Measurements from ENCODE around the gene FMOD.

FMOD gene

GRCh38 chr1:203349166-203349565 lies 1.8 kb downstream of the FMOD start:
- Histone ChIP-seq H3K27me3 (replicated peaks in 2 of 5; ENCODE audit: control insufficient read depth in 4 of 5, insufficient read depth in 5 of 5, low read length in 4 of 5) (peaks cover 0 to 12% (median 0%) of the 10 kb centered on the region in 5 experiments), H3K9me3 (ENCODE audit: control extremely low read depth in 1 of 5, control insufficient read depth in 4 of 5, insufficient read depth in 2 of 5, low read depth in 1 of 5, low read length in 4 of 5) (no peaks in the 10 kb centered on the region), H3K4me3 (ENCODE audit: control insufficient read depth in 1 of 7, extremely low read depth in 1 of 7, insufficient read depth in 4 of 7, low read depth in 2 of 7, low read length in 6 of 7) (no peak overlapping the region), H3K36me3 (ENCODE audit: control insufficient read depth in 4 of 4, insufficient read depth in 4 of 4, low read length in 3 of 4) (no peaks in the 10 kb centered on the region), H3K27ac (ENCODE audit: insufficient read depth in 1 of 2, low read depth in 1 of 2, low read length in 2 of 2, poor library complexity in 1 of 2, severe bottlenecking in 2 of 2) (no peak overlapping the region), H3K4me1 (ENCODE audit: control extremely low read depth in 1 of 4, control insufficient read depth in 4 of 4, insufficient read depth in 4 of 4, low read length in 3 of 4) (peaks cover 0 to 8% (median 0%) of the 10 kb centered on the region in 4 experiments)
- CTCF ChIA-PET: interaction anchor here (0.6 to 8.5 kb wide), 4 partner anchors 8 to 139 kb away, joined by 3 to 83 read pairs (median 4); no protein-coding TSS in a partner anchor
- WGBS (ENCODE audit: insufficient coverage): no CpG with 5 or more reads among the region's 1 CpG
- no peak for DNase-seq
- POLR2A ChIA-PET: no interaction called here

GRCh38 chr1:203346769-203347102 lies 4.2 kb downstream of the FMOD start:
- WGBS (ENCODE audit: insufficient coverage): 100% methylated on average over 2 of the region's 3 CpGs
- CTCF ChIA-PET: interaction anchor here (0.7 to 16.6 kb wide), 7 partner anchors 9 to 140 kb away, joined by 3 to 322 read pairs (median 13); no protein-coding TSS in a partner anchor
- no peak for DNase-seq
- Histone ChIP-seq H3K4me1 (ENCODE audit: control extremely low read depth in 1 of 4, control insufficient read depth in 4 of 4, insufficient read depth in 4 of 4, low read length in 3 of 4) (peaks cover 0 to 8% (median 2%) of the 10 kb centered on the region in 4 experiments), H3K4me3 (ENCODE audit: control insufficient read depth in 1 of 7, extremely low read depth in 1 of 7, insufficient read depth in 4 of 7, low read depth in 2 of 7, low read length in 6 of 7) (no peak overlapping the region), H3K36me3 (ENCODE audit: control insufficient read depth in 4 of 4, insufficient read depth in 4 of 4, low read length in 3 of 4) (no peaks in the 10 kb centered on the region), H3K9me3 (ENCODE audit: control extremely low read depth in 1 of 5, control insufficient read depth in 4 of 5, insufficient read depth in 2 of 5, low read depth in 1 of 5, low read length in 4 of 5) (no peaks in the 10 kb centered on the region), H3K27ac (ENCODE audit: insufficient read depth in 1 of 2, low read depth in 1 of 2, low read length in 2 of 2, poor library complexity in 1 of 2, severe bottlenecking in 2 of 2) (no peak overlapping the region), H3K27me3 (replicated peaks in 2 of 5; ENCODE audit: control insufficient read depth in 4 of 5, insufficient read depth in 5 of 5, low read length in 4 of 5) (peaks cover 0 to 10% (median 0%) of the 10 kb centered on the region in 5 experiments)
- POLR2A ChIA-PET: no interaction called here

GRCh38 chr1:203346060-203346768 lies 4.7 kb downstream of the FMOD start:
- Histone ChIP-seq H3K9me3 (ENCODE audit: control extremely low read depth in 1 of 5, control insufficient read depth in 4 of 5, insufficient read depth in 2 of 5, low read depth in 1 of 5, low read length in 4 of 5) (no peaks in the 10 kb centered on the region), H3K36me3 (ENCODE audit: control insufficient read depth in 4 of 4, insufficient read depth in 4 of 4, low read length in 3 of 4) (no peaks in the 10 kb centered on the region), H3K4me1 (ENCODE audit: control extremely low read depth in 1 of 4, control insufficient read depth in 4 of 4, insufficient read depth in 4 of 4, low read length in 3 of 4) (peaks cover 0 to 5% (median 2%) of the 10 kb centered on the region in 4 experiments), H3K27ac (ENCODE audit: insufficient read depth in 1 of 2, low read depth in 1 of 2, low read length in 2 of 2, poor library complexity in 1 of 2, severe bottlenecking in 2 of 2) (no peak overlapping the region), H3K27me3 (replicated peaks in 2 of 5; ENCODE audit: control insufficient read depth in 4 of 5, insufficient read depth in 5 of 5, low read length in 4 of 5) (peaks cover 0 to 11% (median 2%) of the 10 kb centered on the region in 5 experiments), H3K4me3 (ENCODE audit: control insufficient read depth in 1 of 7, extremely low read depth in 1 of 7, insufficient read depth in 4 of 7, low read depth in 2 of 7, low read length in 6 of 7) (no peak overlapping the region)
- no peak for DNase-seq
- CTCF ChIA-PET: interaction anchor here (0.6 to 16.6 kb wide), 8 partner anchors 8 to 232 kb away, joined by 3 to 322 read pairs (median 9); no protein-coding TSS in a partner anchor
- POLR2A ChIA-PET: no interaction called here
- 94% methylated on average over 6 of the region's 7 CpGs for WGBS (ENCODE audit: insufficient coverage)

- Histone ChIP-seq H3K27me3 (replicated peaks in 2 of 5; ENCODE audit: control insufficient read depth in 4 of 5, insufficient read depth in 5 of 5, low read length in 4 of 5) (peaks cover 0 to 22% (median 10%) of the 10 kb centered on the region in 5 experiments), H3K27ac (ENCODE audit: insufficient read depth in 1 of 2, low read depth in 1 of 2, low read length in 2 of 2, poor library complexity in 1 of 2, severe bottlenecking in 2 of 2) (no peak overlapping the region), H3K4me3 (ENCODE audit: control insufficient read depth in 1 of 7, extremely low read depth in 1 of 7, insufficient read depth in 4 of 7, low read depth in 2 of 7, low read length in 6 of 7) (no peak overlapping the region), H3K4me1 (ENCODE audit: control extremely low read depth in 1 of 4, control insufficient read depth in 4 of 4, insufficient read depth in 4 of 4, low read length in 3 of 4) (peaks cover 0 to 5% (median 0%) of the 10 kb centered on the region in 4 experiments), H3K9me3 (ENCODE audit: control extremely low read depth in 1 of 5, control insufficient read depth in 4 of 5, insufficient read depth in 2 of 5, low read depth in 1 of 5, low read length in 4 of 5) (no peaks in the 10 kb centered on the region), H3K36me3 (ENCODE audit: control insufficient read depth in 4 of 4, insufficient read depth in 4 of 4, low read length in 3 of 4) (no peaks in the 10 kb centered on the region)
- 96% methylated on average over 7 of the region's 9 CpGs for WGBS (ENCODE audit: insufficient coverage)
- CTCF ChIA-PET: interaction anchor here (1.0 to 16.6 kb wide), 14 partner anchors 9 to 358 kb away, joined by 3 to 322 read pairs (median 13); partner anchors contain the start of genes BTG2 and FMOD
- POLR2A ChIA-PET: no interaction called here
- no peak for DNase-seq
Measured at GRCh38 chr1:203343956-203344754, 6.8 kb downstream of the FMOD start.

- ChIA-PET POLR2A (interaction anchor here (0.6 kb wide), 1 partner anchor 191 kb away, joined by 7 read pairs; no protein-coding TSS in a partner anchor), CTCF (interaction anchor here (0.8 to 16.6 kb wide), 15 partner anchors 9 to 360 kb away, joined by 3 to 322 read pairs (median 17); partner anchors contain the start of genes BTG2, FMOD and OPTC)
- WGBS (ENCODE audit: insufficient coverage): 49% methylated on average over 22 of the region's 23 CpGs
Measured at GRCh38 chr1:203342192-203342940, 8.6 kb downstream of the FMOD start.

GRCh38 chr1:203340112-203340790 lies 10.7 kb downstream of the FMOD start:
- no peaks in the 10 kb centered on the region for H3K9me3 ChIP-seq (ENCODE audit: control extremely low read depth in 1 of 5, control insufficient read depth in 4 of 5, insufficient read depth in 2 of 5, low read depth in 1 of 5, low read length in 4 of 5)
- H3K27ac ChIP-seq (ENCODE audit: insufficient read depth in 1 of 2, low read depth in 1 of 2, low read length in 2 of 2, poor library complexity in 1 of 2, severe bottlenecking in 2 of 2): no peak overlapping the region
- POLR2A ChIA-PET: interaction anchor here (0.7 to 1.2 kb wide), 3 partner anchors 31 to 147 kb away, joined by 3 to 6 read pairs (median 4); no protein-coding TSS in a partner anchor
- H3K4me3 ChIP-seq (ENCODE audit: control insufficient read depth in 1 of 7, extremely low read depth in 1 of 7, insufficient read depth in 4 of 7, low read depth in 2 of 7, low read length in 6 of 7): no peak overlapping the region
- peaks cover 0 to 22% (median 10%) of the 10 kb centered on the region in 5 experiments for H3K27me3 ChIP-seq (replicated peaks in 2 of 5; ENCODE audit: control insufficient read depth in 4 of 5, insufficient read depth in 5 of 5, low read length in 4 of 5)
- DNase-seq: peak; percentile 78 to 84 (median 82)
- no peaks in the 10 kb centered on the region for H3K36me3 ChIP-seq (ENCODE audit: control insufficient read depth in 4 of 4, insufficient read depth in 4 of 4, low read length in 3 of 4)
- WGBS (ENCODE audit: insufficient coverage): 70% methylated on average over 3 of the region's 7 CpGs
- peaks cover 0 to 5% (median 0%) of the 10 kb centered on the region in 4 experiments for H3K4me1 ChIP-seq (ENCODE audit: control extremely low read depth in 1 of 4, control insufficient read depth in 4 of 4, insufficient read depth in 4 of 4, low read length in 3 of 4)
- CTCF ChIA-PET: interaction anchor here (0.5 to 16.6 kb wide), 22 partner anchors 10 to 866 kb away, joined by 3 to 322 read pairs (median 8); partner anchors contain the start of genes BTG2, FMOD and OPTC

More at GRCh38 chr1:203342192-203342940, 8.6 kb downstream of the FMOD start:
- Histone ChIP-seq H3K27ac (ENCODE audit: insufficient read depth in 1 of 2, low read depth in 1 of 2, low read length in 2 of 2, poor library complexity in 1 of 2, severe bottlenecking in 2 of 2) (no peak overlapping the region), H3K36me3 (ENCODE audit: control insufficient read depth in 4 of 4, insufficient read depth in 4 of 4, low read length in 3 of 4) (no peaks in the 10 kb centered on the region), H3K9me3 (ENCODE audit: control extremely low read depth in 1 of 5, control insufficient read depth in 4 of 5, insufficient read depth in 2 of 5, low read depth in 1 of 5, low read length in 4 of 5) (no peaks in the 10 kb centered on the region), H3K4me3 (ENCODE audit: control insufficient read depth in 1 of 7, extremely low read depth in 1 of 7, insufficient read depth in 4 of 7, low read depth in 2 of 7, low read length in 6 of 7) (peak overlapping the region in 3 of 7 experiments; percentile 19 to 30 (median 28)), H3K4me1 (ENCODE audit: control extremely low read depth in 1 of 4, control insufficient read depth in 4 of 4, insufficient read depth in 4 of 4, low read length in 3 of 4) (peaks cover 0 to 5% (median 0%) of the 10 kb centered on the region in 4 experiments), H3K27me3 (replicated peaks in 2 of 5; ENCODE audit: control insufficient read depth in 4 of 5, insufficient read depth in 5 of 5, low read length in 4 of 5) (peaks cover 0 to 22% (median 10%) of the 10 kb centered on the region in 5 experiments)
- DNase-seq: peak; percentile 36 to 59 (median 48)

All from common myeloid progenitor, CD34-positive (primary cell).